HL-60 (cell line): Measurements from ENCODE around the gene CORIN.

ENCODE experiments used
- DNase-seq, 2 experiments: peaks; one replicate each; pipeline ENCODE4 v3.0.0-alpha.2; 2010 to 2020; ENCODE audit warnings: low read depth in 1 of 2, low spot score in 1 of 2
- H3K27ac ChIP-seq: fragments of 250-450 bp; sonication (Bioruptor Pico); replicated peaks from 2 replicates; pipeline ENCODE4 v1.5.1; 2020; ENCODE audit warnings: mild to moderate bottlenecking, moderate library complexity
- H3K27me3 ChIP-seq: fragments of 250-450 bp; sonication (Bioruptor Pico); 2 replicates; pipeline ENCODE4 v1.5.1; 2021; ENCODE audit warnings: mild to moderate bottlenecking, moderate library complexity; ENCODE audit not compliant: insufficient read depth, poor library complexity, severe bottlenecking
- H3K4me3 ChIP-seq: replicated peaks from 2 replicates; pipeline ENCODE4 v1.5.1; 2011; ENCODE audit warnings: mild to moderate bottlenecking, control low read depth, low read length; ENCODE audit not compliant: insufficient read depth
- CTCF ChIP-seq: IDR thresholded peaks from one replicate; pipeline ENCODE4 v1.5.1; 2011; ENCODE audit warnings: low read length, control low read depth, inconsistent platforms; ENCODE audit not compliant: insufficient read depth
- GABPA ChIP-seq: IDR thresholded peaks from 2 replicates; pipeline ENCODE4 v1.6.1; 2012; ENCODE audit warnings: low read depth
- POLR2AphosphoS5 ChIP-seq: IDR thresholded peaks from 2 replicates; pipeline ENCODE4 v1.6.1; 2012; ENCODE audit warnings: low read depth
- REST ChIP-seq: IDR thresholded peaks from 2 replicates; pipeline ENCODE4 v1.6.1; 2012; ENCODE audit warnings: low read depth; ENCODE audit not compliant: insufficient replicate concordance
- SPI1 ChIP-seq: IDR thresholded peaks from 2 replicates; pipeline ENCODE4 v1.6.1; 2012; ENCODE audit warnings: low read depth, mild to moderate bottlenecking, borderline replicate concordance

CORIN gene

DNA sequence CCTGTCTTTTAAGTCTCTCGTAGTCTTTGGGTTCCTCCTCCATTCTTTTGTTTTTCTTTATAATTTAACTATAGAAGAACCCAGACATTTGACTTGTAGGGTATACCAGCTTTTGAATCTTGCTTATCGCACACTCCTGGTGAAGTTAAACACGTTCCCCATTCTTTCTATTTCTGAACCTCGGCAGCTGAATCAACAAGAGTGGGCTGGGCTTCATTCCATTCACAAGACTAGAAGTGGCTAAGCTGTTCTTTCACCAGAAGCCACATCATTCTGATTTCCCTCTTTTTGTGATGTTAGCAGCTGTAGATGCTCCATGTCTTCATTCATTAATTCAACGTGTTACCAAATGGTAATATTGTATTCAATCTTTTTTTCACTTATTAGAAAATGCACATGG is 167.9 kb downstream of the CORIN start:
- Histone ChIP-seq H3K27me3 (no peaks in the 10 kb centered on the region), H3K27ac (no peak overlapping the region), H3K4me3 (no peak overlapping the region)
- no peak for DNase-seq
- TF ChIP-seq POLR2AphosphoS5, result no peak
- TF ChIP-seq REST, result no peak
- no peak for TF ChIP-seq SPI1
- TF ChIP-seq CTCF, result no peak
- TF ChIP-seq GABPA, result no peak

DNA sequence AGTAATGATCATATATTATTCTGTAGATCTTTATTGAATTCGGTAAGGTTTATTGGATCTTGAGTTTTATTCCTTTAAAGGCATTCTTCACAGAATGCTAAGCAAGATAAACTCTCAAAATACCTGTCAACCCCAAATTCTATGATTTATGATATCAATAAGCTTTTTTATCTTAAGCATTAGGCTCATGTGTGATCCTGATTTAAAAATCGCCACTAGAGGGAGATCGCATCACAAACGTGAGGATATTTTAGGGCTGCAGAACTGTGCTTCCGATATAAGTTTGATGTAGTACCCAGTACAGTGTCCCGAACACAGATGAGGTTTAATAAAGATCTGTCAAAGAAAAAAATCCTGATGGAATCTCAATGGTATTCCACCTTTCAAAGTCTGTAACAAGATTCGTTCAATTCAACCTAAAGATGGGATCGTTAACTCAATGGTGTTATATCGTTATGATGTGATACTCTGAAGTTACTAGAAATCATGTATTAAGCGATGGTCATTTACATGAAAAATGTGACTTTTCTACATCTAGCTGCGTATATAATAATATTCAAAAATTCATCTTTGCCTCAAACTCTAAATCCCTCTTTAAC is 169.0 kb downstream of the CORIN start:
- peak; percentile 28 to 34 for DNase-seq
- H3K27me3 ChIP-seq, result no peaks in the 10 kb centered on the region
- TF ChIP-seq CTCF (peak; percentile 42), SPI1 (no peak)
- H3K4me3 ChIP-seq, result no peak overlapping the region
- no peak overlapping the region for H3K27ac ChIP-seq

- H3K4me3 ChIP-seq, result no peak overlapping the region
- H3K27me3 ChIP-seq, result no peaks in the 10 kb centered on the region
- TF ChIP-seq REST, result no peak
- no peak for DNase-seq
- no peak overlapping the region for H3K27ac ChIP-seq
Measured at GRCh38 chr4:47668256-47668655, 169.6 kb downstream of the CORIN start.

GRCh38 chr4:47667552-47667951 is 170.3 kb downstream of the CORIN start:
- no peak for TF ChIP-seq POLR2AphosphoS5
- TF ChIP-seq SPI1, result no peak
- TF ChIP-seq REST, result no peak
- no peak for TF ChIP-seq GABPA
- TF ChIP-seq CTCF, result no peak
- no peak overlapping the region for H3K27ac ChIP-seq
- no peak for DNase-seq
- H3K4me3 ChIP-seq, result no peak overlapping the region
- no peaks in the 10 kb centered on the region for H3K27me3 ChIP-seq
